Mesenchymal stem cell (in vitro differentiated cells and primary cell): ENCODE results near the gene HIGD1A.

Experiments
- DNase-seq: peaks from one replicate; pipeline ENCODE4 v3.0.0-alpha.2; 2013
- H2AFZ ChIP-seq: one replicate; pipeline ENCODE4 v1.6.1; 2013; ENCODE audit warnings: low read depth, mild to moderate bottlenecking, control low read depth, inconsistent platforms, low read length, moderate library complexity
- H2AK5ac ChIP-seq: 2 replicates; pipeline ENCODE4 v1.6.1; 2013; ENCODE audit warnings: low read length, moderate library complexity, mild to moderate bottlenecking, inconsistent platforms; ENCODE audit not compliant: severe bottlenecking
- H2BK120ac ChIP-seq: one replicate; pipeline ENCODE4 v1.6.1; 2013; ENCODE audit warnings: low read depth, mild to moderate bottlenecking, inconsistent platforms, low read length, moderate library complexity
- H2BK12ac ChIP-seq, 2 experiments: one replicate each; pipeline ENCODE4 v1.6.1; 2013; ENCODE audit warnings: inconsistent platforms in 2 of 2, low read length in 2 of 2, mild to moderate bottlenecking in 2 of 2, moderate library complexity in 2 of 2, control low read depth in 1 of 2
- H2BK15ac ChIP-seq: one replicate; pipeline ENCODE4 v1.6.1; 2013; ENCODE audit warnings: mild to moderate bottlenecking, low read depth, inconsistent platforms; ENCODE audit not compliant: poor library complexity, severe bottlenecking
- H2BK5ac ChIP-seq: 2 replicates; pipeline ENCODE4 v1.6.1; 2013; ENCODE audit warnings: low read depth, mild to moderate bottlenecking, low read length, control low read depth, inconsistent platforms; ENCODE audit not compliant: poor library complexity, severe bottlenecking
- H3K14ac ChIP-seq, 2 experiments: one replicate each; pipeline ENCODE4 v1.6.1; 2013; ENCODE audit warnings: inconsistent platforms in 2 of 2, low read length in 2 of 2, control low read depth in 1 of 2, mild to moderate bottlenecking in 1 of 2, moderate library complexity in 1 of 2
- H3K18ac ChIP-seq, 2 experiments: one replicate each; pipeline ENCODE4 v1.6.1; 2013; ENCODE audit warnings: inconsistent platforms in 2 of 2, low read length in 2 of 2, control low read depth in 1 of 2, low read depth in 1 of 2, mild to moderate bottlenecking in 1 of 2
- H3K23ac ChIP-seq, 2 experiments: one replicate each; pipeline ENCODE4 v1.6.1; 2013; ENCODE audit warnings: inconsistent platforms in 2 of 2, low read length in 2 of 2, mild to moderate bottlenecking in 2 of 2, moderate library complexity in 2 of 2, control low read depth in 1 of 2
- H3K27ac ChIP-seq: 2 replicates; pipeline ENCODE4 v1.5.1; 2013; ENCODE audit warnings: mild to moderate bottlenecking, moderate library complexity, low read length, control low read depth, inconsistent platforms; ENCODE audit not compliant: poor library complexity, severe bottlenecking
- H3K27me3 ChIP-seq, 2 experiments: 2 replicates each; pipeline versions ENCODE4 v1.6.1 to v1.7.0; 2013; ENCODE audit warnings: low read length in 2 of 2, mild to moderate bottlenecking in 2 of 2, moderate library complexity in 2 of 2, control low read depth in 1 of 2, inconsistent platforms in 1 of 2; ENCODE audit not compliant: control insufficient read depth in 1 of 2, insufficient read depth in 1 of 2
- H3K36me3 ChIP-seq, 2 experiments: 2 replicates each; pipeline versions ENCODE4 v1.6.1 to v1.7.0; 2013; ENCODE audit warnings: low read length in 2 of 2, control low read depth in 1 of 2, inconsistent platforms in 1 of 2, low read depth in 1 of 2, mild to moderate bottlenecking in 1 of 2; ENCODE audit not compliant: insufficient read depth in 2 of 2, control insufficient read depth in 1 of 2
- H3K4ac ChIP-seq, 2 experiments: one replicate each; pipeline ENCODE4 v1.6.1; 2013; ENCODE audit warnings: inconsistent platforms in 2 of 2, low read length in 2 of 2, mild to moderate bottlenecking in 2 of 2, moderate library complexity in 2 of 2, control low read depth in 1 of 2, low read depth in 1 of 2
- H3K4me1 ChIP-seq: 2 replicates; pipeline ENCODE4 v1.6.1; 2013; ENCODE audit warnings: low read depth, low read length, control low read depth; ENCODE audit not compliant: control insufficient read depth, insufficient read depth
- H3K4me2 ChIP-seq: 2 replicates; pipeline ENCODE4 v1.6.1; 2013; ENCODE audit warnings: low read length, mild to moderate bottlenecking, inconsistent platforms; ENCODE audit not compliant: poor library complexity, severe bottlenecking
- H3K4me3 ChIP-seq, 2 experiments: 2 replicates each; pipeline versions ENCODE4 v1.5.1 to v1.7.0; 2013; ENCODE audit warnings: low read length in 2 of 2, mild to moderate bottlenecking in 2 of 2, control low read depth in 1 of 2, low read depth in 1 of 2; ENCODE audit not compliant: insufficient read depth in 1 of 2
- H3K79me1 ChIP-seq: replicated peaks from 2 replicates; pipeline ENCODE4 v1.6.1; 2013; ENCODE audit warnings: mild to moderate bottlenecking, control low read depth, low read length, inconsistent platforms; ENCODE audit not compliant: poor library complexity, severe bottlenecking
- H3K9ac ChIP-seq: 2 replicates; pipeline ENCODE4 v1.7.0; 2013; ENCODE audit warnings: mild to moderate bottlenecking, low read length, moderate library complexity
- H3K9me3 ChIP-seq: 2 replicates; pipeline ENCODE4 v1.7.0; 2013; ENCODE audit warnings: mild to moderate bottlenecking, low read length; ENCODE audit not compliant: control insufficient read depth
- H4K8ac ChIP-seq: one replicate; pipeline ENCODE4 v1.6.1; 2013; ENCODE audit warnings: inconsistent platforms, mild to moderate bottlenecking, low read length, moderate library complexity
- H4K91ac ChIP-seq: one replicate; pipeline ENCODE4 v1.6.1; 2013; ENCODE audit warnings: mild to moderate bottlenecking, low read length, inconsistent platforms
- WGBS: methylation state at CpG from one replicate; pipeline ENCODE4 v1.1.7; 2013; ENCODE audit warnings: mixed read lengths; 5-methylcytosine and 5-hydroxymethylcytosine counted together

The HIGD1A gene

DNA sequence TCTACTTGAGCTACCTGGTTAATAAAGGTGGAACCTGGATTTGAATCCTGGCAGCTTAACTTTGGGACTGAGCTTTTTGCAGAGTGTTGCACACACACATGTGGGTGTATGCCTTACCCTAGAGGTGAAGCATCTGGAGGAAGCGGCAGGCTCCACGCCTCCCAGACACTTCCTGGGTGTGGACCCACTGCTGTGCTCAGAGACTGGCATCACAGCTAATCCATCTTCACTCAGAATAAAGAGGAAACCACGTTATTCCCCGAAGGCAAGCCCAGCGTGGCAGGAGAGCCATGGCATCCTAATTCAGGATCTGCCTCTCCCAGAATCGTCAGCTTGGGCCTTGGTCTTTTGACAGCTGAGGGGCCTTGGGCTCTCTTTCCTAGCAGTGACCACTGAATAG lies 56.7 kb downstream of the HIGD1A start:
- Histone ChIP-seq H2BK12ac (no peak overlapping the region), H3K79me1 (no peaks in the 10 kb centered on the region), H3K9me3 (no peaks in the 10 kb centered on the region), H4K91ac (no peak overlapping the region), H2BK5ac (no peak overlapping the region), H3K4me1 (no peaks in the 10 kb centered on the region), H3K14ac (no peak overlapping the region), H3K4me3 (no peak overlapping the region), H2AFZ (no peak overlapping the region), H3K9ac (peak overlapping the region; percentile 8), H3K36me3 (peaks cover 0 to 3% of the 10 kb centered on the region in 2 experiments), H4K8ac (no peak overlapping the region), H3K23ac (no peak overlapping the region), H3K27me3 (peaks cover 0 to 7% of the 10 kb centered on the region in 2 experiments), H3K4ac (no peak overlapping the region), H3K27ac (no peak overlapping the region), H2BK15ac (no peak overlapping the region), H2AK5ac (no peak overlapping the region), H3K18ac (no peak overlapping the region), H3K4me2 (no peak overlapping the region), H2BK120ac (no peak overlapping the region)
- DNase-seq: no peak
- 83% methylated on average over 6 of the region's 6 CpGs for WGBS

GRCh38 chr3:42746455-42747450 lies 57.5 kb downstream of the HIGD1A start:
- DNase-seq: peak; percentile 23
- 84% methylated on average over 10 of the region's 11 CpGs for WGBS
- Histone ChIP-seq H4K91ac (no peak overlapping the region), H2BK15ac (no peak overlapping the region), H3K27ac (no peak overlapping the region), H3K4me2 (no peak overlapping the region), H2BK12ac (no peak overlapping the region), H3K79me1 (no peaks in the 10 kb centered on the region), H3K9me3 (no peaks in the 10 kb centered on the region), H3K23ac (no peak overlapping the region), H3K27me3 (peaks cover 0 to 7% of the 10 kb centered on the region in 2 experiments), H2AFZ (no peak overlapping the region), H3K4me1 (no peaks in the 10 kb centered on the region), H3K14ac (no peak overlapping the region), H3K4me3 (no peak overlapping the region), H4K8ac (no peak overlapping the region), H2BK5ac (no peak overlapping the region), H3K36me3 (peaks cover 0 to under 1% of the 10 kb centered on the region in 2 experiments), H2AK5ac (no peak overlapping the region), H3K9ac (no peak overlapping the region), H3K18ac (no peak overlapping the region), H2BK120ac (no peak overlapping the region), H3K4ac (no peak overlapping the region)

GRCh38 chr3:42745776-42746454 lies 58.4 kb downstream of the HIGD1A start:
- Histone ChIP-seq H3K9ac (no peak overlapping the region), H2BK5ac (no peak overlapping the region), H2AFZ (no peak overlapping the region), H3K23ac (no peak overlapping the region), H3K4me2 (no peak overlapping the region), H3K27me3 (peaks cover 0 to 7% of the 10 kb centered on the region in 2 experiments), H2BK15ac (no peak overlapping the region), H3K4me1 (no peaks in the 10 kb centered on the region), H2BK12ac (no peak overlapping the region), H3K4me3 (no peak overlapping the region), H3K36me3 (no peaks in the 10 kb centered on the region), H3K27ac (no peak overlapping the region), H3K14ac (no peak overlapping the region), H3K79me1 (no peaks in the 10 kb centered on the region), H3K9me3 (no peaks in the 10 kb centered on the region), H4K91ac (no peak overlapping the region), H3K4ac (no peak overlapping the region), H4K8ac (no peak overlapping the region), H2AK5ac (no peak overlapping the region), H2BK120ac (no peak overlapping the region), H3K18ac (no peak overlapping the region)
- DNase-seq: no peak
- WGBS: 80% methylated on average over 8 of the region's 8 CpGs

DNA sequence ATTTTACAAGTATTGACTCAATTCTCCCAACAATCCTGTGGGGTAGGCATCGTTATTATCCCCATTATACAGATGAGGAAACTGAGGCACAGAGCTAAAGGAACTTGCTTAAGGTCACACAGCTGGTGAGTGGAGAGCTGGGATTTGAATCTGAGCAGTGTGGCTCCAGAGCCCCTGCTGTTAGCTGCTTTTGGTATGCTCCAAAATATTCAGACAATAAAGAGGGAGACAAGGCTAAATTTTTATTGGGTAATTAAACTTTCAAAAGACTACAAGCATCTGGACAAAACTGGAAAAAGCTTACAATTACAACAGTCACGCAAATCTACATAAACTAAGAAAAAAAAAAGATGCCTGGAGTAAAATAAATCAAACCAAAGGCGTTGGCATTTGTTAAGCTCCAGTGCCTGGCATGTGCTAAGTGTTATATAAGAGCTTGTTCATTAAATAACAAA lies 59.0 kb downstream of the HIGD1A start:
- no peak overlapping the region for H4K8ac ChIP-seq
- H3K9me3 ChIP-seq: no peaks in the 10 kb centered on the region
- no peak overlapping the region for H3K27ac ChIP-seq
- H2BK15ac ChIP-seq: no peak overlapping the region
- WGBS: 80% methylated on average over 1 of the region's 3 CpGs
- no peak overlapping the region for H3K4ac ChIP-seq
- H3K4me2 ChIP-seq: no peak overlapping the region
- no peak overlapping the region for H3K18ac ChIP-seq
- H3K14ac ChIP-seq: no peak overlapping the region
- no peaks in the 10 kb centered on the region for H3K79me1 ChIP-seq
- no peak overlapping the region for H2AFZ ChIP-seq
- no peak overlapping the region for H3K9ac ChIP-seq
- H2BK12ac ChIP-seq: no peak overlapping the region
- H2BK120ac ChIP-seq: no peak overlapping the region
- DNase-seq: no peak
- H3K27me3 ChIP-seq: peaks cover 0 to 7% of the 10 kb centered on the region in 2 experiments
- no peak overlapping the region for H4K91ac ChIP-seq
- no peak overlapping the region for H2AK5ac ChIP-seq
- no peaks in the 10 kb centered on the region for H3K36me3 ChIP-seq
- H3K23ac ChIP-seq: no peak overlapping the region
- no peaks in the 10 kb centered on the region for H3K4me1 ChIP-seq
- H2BK5ac ChIP-seq: no peak overlapping the region
- no peak overlapping the region for H3K4me3 ChIP-seq
